ENCODE data around the gene ZBTB49. TPM values are rescaled to one million over a fixed set of nuclear protein-coding genes. Genes with fewer than 3 reads are reported as not detected.

Gene ZBTB49
- total and polyA plus RNA-seq, 2 of the 13 experiments (the other 11 are each of a cell fraction or from before 2014, with no cell fraction given), result 3.3 to 4.3 TPM

GRCh38 chr4:4260185-4260751 lies 29.8 kb upstream of the ZBTB49 start (continued):
- TF ChIP-seq BCL3 (CRISPR knock-in tag; IDR thresholded peaks at IDR 0.05), result no peak
- TF ChIP-seq ADNP (CRISPR knock-in tag; IDR thresholded peaks at IDR 0.05), result no peak
- no peak for TF ChIP-seq NR2C2 (CRISPR knock-in tag; IDR thresholded peaks at IDR 0.05; ENCODE audit: borderline replicate concordance)
- TF ChIP-seq ZBTB26 (CRISPR knock-in tag; IDR thresholded peaks at IDR 0.05; ENCODE audit: borderline replicate concordance), result no peak
- TF ChIP-seq FOXC1 (CRISPR knock-in tag; IDR thresholded peaks at IDR 0.05; ENCODE audit: borderline replicate concordance), result no peak
- no peak for TF ChIP-seq ZFX (CRISPR knock-in tag; IDR thresholded peaks at IDR 0.05; ENCODE audit: low read depth)
- no peak for TF ChIP-seq AKAP8 (CRISPR knock-in tag; IDR thresholded peaks at IDR 0.05)
- TF ChIP-seq RNF219 (CRISPR knock-in tag; IDR thresholded peaks at IDR 0.05), result 0 out of 2 replicates have a peak, but pooled peaks have one; percentile 33
- no peak for TF ChIP-seq ZNF703 (CRISPR knock-in tag; IDR thresholded peaks at IDR 0.05; ENCODE audit: borderline replicate concordance)
- TF ChIP-seq ATM (IDR thresholded peaks at IDR 0.05; ENCODE audit: borderline replicate concordance), result no peak
- TF ChIP-seq ZKSCAN8 (CRISPR knock-in tag; IDR thresholded peaks at IDR 0.05; ENCODE audit: borderline replicate concordance), result no peak
- no peak for TF ChIP-seq ZNF251 (CRISPR knock-in tag; IDR thresholded peaks at IDR 0.05)
- no peak for TF ChIP-seq ZSCAN12 (CRISPR knock-in tag; IDR thresholded peaks at IDR 0.05)
- TF ChIP-seq HOXD1 (CRISPR knock-in tag; IDR thresholded peaks at IDR 0.05), result no peak
- no peak for TF ChIP-seq ZNF7 (CRISPR knock-in tag; IDR thresholded peaks at IDR 0.05)
- no peak for TF ChIP-seq ZFP1 (CRISPR knock-in tag; IDR thresholded peaks at IDR 0.05)
- no peak for TF ChIP-seq KLF11 (CRISPR knock-in tag; IDR thresholded peaks at IDR 0.05)
- TF ChIP-seq TBP (CRISPR knock-in tag; IDR thresholded peaks at IDR 0.05), result no peak
- no peak for TF ChIP-seq FOXA1 (IDR thresholded peaks at IDR 0.05)
- peak; percentile 50; the same call in 1 of the 2 replicates for TF ChIP-seq FOXA1 (CRISPR knock-in tag; IDR thresholded peaks at IDR 0.05)
- no peak for TF ChIP-seq HNF1A (IDR thresholded peaks at IDR 0.05; ENCODE audit: low read depth)
- TF ChIP-seq HNF1A (CRISPR knock-in tag; IDR thresholded peaks at IDR 0.05; ENCODE audit: borderline replicate concordance), result no peak
- no peak for TF ChIP-seq ZNF549 (CRISPR knock-in tag; IDR thresholded peaks at IDR 0.05)
